Measurements from ENCODE around the gene SARS2.
"Not testable (repeated sequence)": the region's sequence is repeated elsewhere in the genome, so short reads cannot be mapped to it uniquely, and the experiment has no call there.

The SARS2 gene

DNA sequence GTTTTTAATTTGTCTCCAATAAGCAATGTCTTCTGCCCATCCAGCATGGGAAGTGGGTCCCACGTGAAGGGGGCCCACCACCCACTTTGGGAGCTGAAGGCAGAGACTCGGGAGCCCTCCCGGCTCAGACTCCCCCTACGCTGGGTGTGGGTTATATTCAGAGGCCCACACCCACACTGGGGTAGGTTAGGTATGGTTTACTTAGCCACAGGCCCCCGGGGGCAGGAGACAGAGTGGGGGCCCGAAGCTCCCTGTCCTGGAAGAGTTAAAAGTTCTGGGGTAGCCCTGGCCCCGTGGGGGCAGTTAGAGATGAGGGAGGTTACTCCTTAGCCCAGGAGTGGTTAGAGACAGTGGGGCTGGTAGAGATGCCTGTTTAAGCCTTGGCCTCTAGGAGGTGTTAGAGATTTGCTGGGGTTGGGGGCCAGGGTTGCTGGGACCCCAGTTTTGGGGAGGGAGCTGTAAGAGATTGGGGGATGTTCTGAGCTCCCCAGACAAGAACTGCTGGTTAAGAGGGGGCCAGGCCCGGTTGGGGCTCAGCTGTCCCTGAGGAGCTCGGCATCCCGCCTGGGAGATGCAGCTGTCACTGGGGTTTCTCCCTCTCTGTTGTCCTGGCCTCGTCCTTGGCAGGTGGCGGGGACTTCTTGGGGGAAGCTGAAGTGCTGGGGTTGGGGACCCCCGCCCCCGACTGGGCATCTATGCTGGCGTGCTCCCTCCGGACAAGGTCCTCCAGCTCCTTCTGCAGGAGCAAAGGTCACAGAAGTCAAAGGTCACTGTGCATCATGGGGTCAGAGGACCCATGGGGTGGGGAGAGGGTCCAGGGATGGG lies 51.8 kb downstream of the SARS2 start:
- TF ChIP-seq, protein P1, sequence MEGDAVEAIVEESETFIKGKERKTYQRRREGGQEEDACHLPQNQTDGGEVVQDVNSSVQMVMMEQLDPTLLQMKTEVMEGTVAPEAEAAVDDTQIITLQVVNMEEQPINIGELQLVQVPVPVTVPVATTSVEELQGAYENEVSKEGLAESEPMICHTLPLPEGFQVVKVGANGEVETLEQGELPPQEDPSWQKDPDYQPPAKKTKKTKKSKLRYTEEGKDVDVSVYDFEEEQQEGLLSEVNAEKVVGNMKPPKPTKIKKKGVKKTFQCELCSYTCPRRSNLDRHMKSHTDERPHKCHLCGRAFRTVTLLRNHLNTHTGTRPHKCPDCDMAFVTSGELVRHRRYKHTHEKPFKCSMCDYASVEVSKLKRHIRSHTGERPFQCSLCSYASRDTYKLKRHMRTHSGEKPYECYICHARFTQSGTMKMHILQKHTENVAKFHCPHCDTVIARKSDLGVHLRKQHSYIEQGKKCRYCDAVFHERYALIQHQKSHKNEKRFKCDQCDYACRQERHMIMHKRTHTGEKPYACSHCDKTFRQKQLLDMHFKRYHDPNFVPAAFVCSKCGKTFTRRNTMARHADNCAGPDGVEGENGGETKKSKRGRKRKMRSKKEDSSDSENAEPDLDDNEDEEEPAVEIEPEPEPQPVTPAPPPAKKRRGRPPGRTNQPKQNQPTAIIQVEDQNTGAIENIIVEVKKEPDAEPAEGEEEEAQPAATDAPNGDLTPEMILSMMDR (IDR thresholded peaks at IDR 0.05; ENCODE audit: extremely low read depth, insufficient read depth, missing control alignments): no peak
- DNase-seq (ENCODE audit: low spot score): no peak
- in situ Hi-C loops (cut with MboI; ENCODE audit: low pct_unique_long_range_greater_than_20kb, low sequenced_read_pairs, unreplicated experiment): no loop called here

DNA sequence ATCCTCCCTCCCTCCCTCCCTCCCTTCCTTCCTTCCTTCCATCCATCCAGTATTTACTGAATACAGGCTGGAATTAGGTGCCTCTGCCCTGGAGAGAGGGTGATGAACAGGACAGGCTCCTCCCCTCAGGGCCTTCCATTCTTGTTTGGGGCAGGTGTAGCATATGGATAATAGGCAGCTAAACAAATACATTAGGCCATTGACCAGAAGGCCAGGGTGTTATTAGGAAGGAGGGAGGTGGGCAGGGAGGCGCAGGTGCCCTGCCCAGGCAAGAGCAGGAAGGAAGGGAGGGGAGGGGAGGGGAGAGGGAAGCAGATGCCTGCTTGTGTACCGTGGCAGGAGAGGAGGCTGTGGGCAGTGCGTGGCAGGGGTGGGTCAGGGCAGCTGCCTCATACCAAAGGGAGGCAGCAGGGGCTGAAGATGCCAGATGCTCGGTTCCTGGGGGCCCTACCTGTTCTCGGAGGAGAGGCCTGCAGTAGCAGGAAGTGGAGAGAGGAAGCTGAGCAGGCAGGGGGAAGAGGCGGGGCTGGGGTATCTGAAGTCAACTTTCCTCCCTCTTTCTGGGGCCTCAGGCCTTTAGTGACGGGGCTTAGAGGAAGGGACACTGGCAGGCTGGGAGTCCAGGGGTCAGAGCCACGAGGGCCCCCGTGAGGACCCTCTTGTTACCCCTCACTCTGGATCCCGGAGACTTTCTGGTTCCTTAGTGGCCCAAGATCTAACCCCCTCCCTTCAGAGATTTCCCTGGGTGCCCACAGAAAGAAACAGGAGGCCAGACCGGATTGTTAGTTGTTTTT lies 52.6 kb downstream of the SARS2 start, which contains the start of gene RINL:
Gene RINL (minus strand): TSS at position 495 of the 794 bp plus-strand sequence. CDS start 1,533 bp downstream, outside the sequence.
- TF ChIP-seq, protein P1 (IDR thresholded peaks at IDR 0.05; ENCODE audit: extremely low read depth, insufficient read depth, missing control alignments): no peak
- in situ Hi-C loops (cut with MboI; ENCODE audit: low pct_unique_long_range_greater_than_20kb, low sequenced_read_pairs, unreplicated experiment): no loop called here
- DNase-seq (ENCODE audit: low spot score): peak; percentile 84

DNA sequence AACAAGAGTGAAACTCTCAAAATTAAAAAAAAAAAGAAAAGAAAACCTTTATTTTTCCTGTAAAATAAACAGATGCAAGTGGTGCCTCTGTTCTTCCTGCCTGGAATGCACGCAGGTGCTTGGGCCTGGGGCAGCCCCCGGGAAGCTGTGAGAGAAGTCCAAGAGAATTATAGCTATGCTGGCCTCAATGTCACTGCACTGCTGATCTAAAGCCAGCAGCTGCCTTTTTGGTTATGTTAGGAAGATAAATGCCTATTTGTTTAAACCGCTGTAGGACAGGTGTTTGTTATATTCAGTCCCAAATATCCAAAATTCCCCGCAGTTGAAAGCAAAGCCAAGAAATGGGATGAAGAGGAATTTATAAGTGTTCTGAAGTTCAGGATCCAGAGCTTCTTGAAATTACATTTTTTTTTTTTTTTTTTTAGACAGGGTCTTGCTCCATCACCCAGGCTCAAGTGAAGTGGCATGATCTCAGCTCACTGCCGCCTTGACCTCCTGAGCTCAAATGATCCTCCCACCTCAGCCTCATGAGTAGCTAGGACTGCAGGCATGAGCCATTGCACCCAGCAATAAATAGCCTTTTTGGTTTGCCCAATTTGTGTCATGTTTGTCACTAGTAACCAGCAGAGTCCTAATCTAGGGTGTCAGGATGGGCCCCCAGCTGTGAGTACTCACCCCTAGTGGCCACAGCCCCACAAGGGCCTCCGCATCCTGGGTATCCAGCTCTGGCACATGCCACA lies 54.7 kb downstream of the SARS2 start:
- in situ Hi-C loops (cut with MboI; ENCODE audit: low pct_unique_long_range_greater_than_20kb, low sequenced_read_pairs, unreplicated experiment): no loop called here
- no peak for DNase-seq (ENCODE audit: low spot score)

DNA sequence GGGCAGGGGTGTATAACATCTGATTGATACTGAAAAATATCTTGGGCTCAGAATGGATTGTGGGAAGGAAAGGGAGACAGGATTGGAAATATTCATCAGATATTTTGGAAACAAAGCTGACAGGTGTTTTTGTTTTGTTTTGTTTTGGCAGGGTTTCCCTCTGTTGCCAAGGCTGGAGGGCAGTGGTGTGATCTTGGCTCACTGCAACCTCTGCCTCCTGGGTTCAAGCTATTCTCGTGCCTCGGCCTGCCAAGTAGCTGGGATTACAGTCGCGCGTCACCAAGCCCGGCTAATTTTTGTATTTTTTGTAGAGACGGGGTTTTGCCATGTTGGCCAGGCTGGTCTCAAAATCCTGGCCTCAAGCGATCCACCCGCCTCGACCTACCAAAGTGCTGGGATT lies 57.2 kb downstream of the SARS2 start:
- in situ Hi-C loops (cut with MboI; ENCODE audit: low pct_unique_long_range_greater_than_20kb, low sequenced_read_pairs, unreplicated experiment); DNase-seq (ENCODE audit: low spot score): not testable (repeated sequence)

More for the DNA sequence above, 54.7 kb downstream of the SARS2 start:
- TF ChIP-seq, protein P1 (IDR thresholded peaks at IDR 0.05; ENCODE audit: extremely low read depth, insufficient read depth, missing control alignments): no peak

DNA sequence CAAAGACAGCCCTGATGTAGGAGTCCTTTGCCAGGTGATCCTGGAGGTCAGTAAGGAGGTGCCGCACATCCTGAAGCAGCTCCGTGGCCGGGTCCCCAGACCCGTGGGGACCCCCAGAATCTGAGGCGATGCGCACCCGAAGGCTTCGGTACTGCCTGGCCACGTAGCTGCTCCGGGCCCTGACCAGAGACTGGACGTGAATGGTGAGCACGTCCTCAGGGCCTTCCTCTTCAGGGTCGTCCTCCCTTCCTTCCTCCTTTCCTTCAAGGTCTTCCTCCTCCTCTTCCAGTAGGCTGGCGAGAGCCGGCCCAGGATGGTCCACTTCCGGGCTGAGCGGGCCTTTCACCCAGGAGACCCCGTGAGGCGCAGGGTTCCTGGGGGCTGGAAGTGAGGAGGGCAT lies 60.0 kb downstream of the SARS2 start:
- DNase-seq (ENCODE audit: low spot score): no peak
- TF ChIP-seq, protein P1 (IDR thresholded peaks at IDR 0.05; ENCODE audit: extremely low read depth, insufficient read depth, missing control alignments): no peak
- in situ Hi-C loops (cut with MboI; ENCODE audit: low pct_unique_long_range_greater_than_20kb, low sequenced_read_pairs, unreplicated experiment): no loop called here

DNA sequence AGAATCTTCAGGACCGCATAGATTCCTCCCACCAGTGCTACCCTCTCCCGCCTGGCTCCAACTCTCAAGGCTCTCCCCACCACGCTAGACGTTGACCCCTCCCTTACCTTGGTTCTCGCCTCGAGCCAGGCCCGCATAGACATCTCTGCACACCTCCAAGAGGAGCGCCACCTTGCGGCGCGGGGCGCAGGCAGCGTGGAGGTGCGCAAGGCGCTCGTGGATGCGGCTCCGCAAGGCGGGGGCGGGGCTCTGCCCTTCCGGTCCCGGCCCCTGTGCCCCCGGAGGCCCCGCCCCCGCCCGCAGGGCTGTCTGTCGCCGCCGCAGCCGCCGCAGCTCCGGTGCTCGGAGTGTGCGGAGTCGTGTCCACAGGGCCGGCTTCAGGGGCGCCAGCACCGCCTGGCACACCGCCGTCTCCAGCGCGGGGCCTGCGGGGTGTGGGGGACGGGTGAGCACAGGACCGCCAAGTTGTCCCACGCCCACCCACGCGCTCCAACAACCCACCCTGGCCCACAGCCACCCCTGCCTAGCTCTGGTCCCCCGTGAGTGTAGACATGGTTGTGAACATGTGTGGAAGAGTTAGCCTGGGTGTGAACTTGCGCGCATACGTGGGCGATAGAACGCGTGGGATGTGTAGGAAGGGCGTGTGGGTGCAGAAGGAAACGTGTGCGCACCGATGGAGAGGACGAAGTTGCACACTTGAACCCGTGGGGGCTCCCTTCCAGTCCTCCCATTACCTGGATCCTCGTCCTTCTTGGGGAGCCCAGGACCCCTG lies 60.5 kb downstream of the SARS2 start:
- DNase-seq (ENCODE audit: low spot score): peak; percentile 94
- in situ Hi-C loops (cut with MboI; ENCODE audit: low pct_unique_long_range_greater_than_20kb, low sequenced_read_pairs, unreplicated experiment): no loop called here
- TF ChIP-seq, protein P1 (IDR thresholded peaks at IDR 0.05; ENCODE audit: extremely low read depth, insufficient read depth, missing control alignments): peak; percentile 98
